Subcutaneous adipose tissue (tissue), 4 donors: ENCODE results near the gene IL1A. TPM values are rescaled to one million over a fixed set of nuclear protein-coding genes. Genes with fewer than 3 reads are reported as not detected.

Experiments used
- total RNA-seq, 4 donors: library from RNA; depleted of rRNA; stranded (reverse); fragments of >200 nt; gene quantifications; one replicate each; pipeline ENCODE4 v1.1.0, GENCODE V29; 2016
- TF ChIP-seq, protein P1 (sequence below): fragments of 450-650 bp; IDR thresholded peaks from one replicate; pipeline ENCODE4 v1.5.1; 2016; ENCODE audit warnings: low read depth, mild to moderate bottlenecking, control low read depth, antibody characterized with exemption, moderate library complexity

Gene IL1A
- total RNA-seq, 4 donors from 2014 or later: not detected

DNA sequence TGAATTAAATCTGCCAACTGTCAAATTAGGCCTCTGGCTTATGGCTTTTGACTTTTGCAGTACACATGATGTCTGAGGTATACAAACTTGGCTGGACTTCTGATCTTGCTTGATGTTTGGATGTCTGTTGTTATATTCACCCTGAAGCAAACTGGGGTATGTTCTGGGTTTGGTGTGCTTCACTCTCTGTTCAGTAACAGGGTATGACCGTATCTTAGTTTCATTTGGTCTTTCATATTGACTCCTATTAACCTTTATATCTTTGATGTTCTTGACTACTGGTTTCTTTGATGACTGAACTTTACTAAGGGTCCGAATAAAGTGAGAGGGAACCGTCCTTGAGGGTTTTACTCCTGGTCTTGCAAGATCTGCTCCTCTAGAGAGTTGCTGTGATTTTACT is 28.1 kb downstream of the IL1A start:
- TF ChIP-seq, protein P1, sequence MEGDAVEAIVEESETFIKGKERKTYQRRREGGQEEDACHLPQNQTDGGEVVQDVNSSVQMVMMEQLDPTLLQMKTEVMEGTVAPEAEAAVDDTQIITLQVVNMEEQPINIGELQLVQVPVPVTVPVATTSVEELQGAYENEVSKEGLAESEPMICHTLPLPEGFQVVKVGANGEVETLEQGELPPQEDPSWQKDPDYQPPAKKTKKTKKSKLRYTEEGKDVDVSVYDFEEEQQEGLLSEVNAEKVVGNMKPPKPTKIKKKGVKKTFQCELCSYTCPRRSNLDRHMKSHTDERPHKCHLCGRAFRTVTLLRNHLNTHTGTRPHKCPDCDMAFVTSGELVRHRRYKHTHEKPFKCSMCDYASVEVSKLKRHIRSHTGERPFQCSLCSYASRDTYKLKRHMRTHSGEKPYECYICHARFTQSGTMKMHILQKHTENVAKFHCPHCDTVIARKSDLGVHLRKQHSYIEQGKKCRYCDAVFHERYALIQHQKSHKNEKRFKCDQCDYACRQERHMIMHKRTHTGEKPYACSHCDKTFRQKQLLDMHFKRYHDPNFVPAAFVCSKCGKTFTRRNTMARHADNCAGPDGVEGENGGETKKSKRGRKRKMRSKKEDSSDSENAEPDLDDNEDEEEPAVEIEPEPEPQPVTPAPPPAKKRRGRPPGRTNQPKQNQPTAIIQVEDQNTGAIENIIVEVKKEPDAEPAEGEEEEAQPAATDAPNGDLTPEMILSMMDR: no peak

DNA sequence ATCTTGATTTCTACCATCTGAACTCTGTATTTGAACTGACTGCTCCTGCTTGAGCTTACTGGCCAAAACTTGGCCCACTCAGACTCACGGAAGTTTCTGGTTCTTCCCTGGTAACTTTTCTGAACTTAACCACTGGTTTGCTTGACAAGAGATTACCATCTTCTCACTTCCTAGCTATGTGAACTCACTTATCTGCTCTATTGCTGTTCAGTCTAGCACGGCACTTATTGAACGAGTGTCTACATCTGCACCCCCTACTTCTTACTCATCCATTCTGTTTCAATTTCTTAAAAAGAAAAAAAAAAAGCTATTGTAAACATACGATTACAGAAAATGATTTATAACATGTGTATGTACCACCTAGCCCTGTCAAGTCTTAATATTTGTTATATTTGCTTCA is 28.8 kb downstream of the IL1A start:
- TF ChIP-seq, protein P1: no peak

DNA sequence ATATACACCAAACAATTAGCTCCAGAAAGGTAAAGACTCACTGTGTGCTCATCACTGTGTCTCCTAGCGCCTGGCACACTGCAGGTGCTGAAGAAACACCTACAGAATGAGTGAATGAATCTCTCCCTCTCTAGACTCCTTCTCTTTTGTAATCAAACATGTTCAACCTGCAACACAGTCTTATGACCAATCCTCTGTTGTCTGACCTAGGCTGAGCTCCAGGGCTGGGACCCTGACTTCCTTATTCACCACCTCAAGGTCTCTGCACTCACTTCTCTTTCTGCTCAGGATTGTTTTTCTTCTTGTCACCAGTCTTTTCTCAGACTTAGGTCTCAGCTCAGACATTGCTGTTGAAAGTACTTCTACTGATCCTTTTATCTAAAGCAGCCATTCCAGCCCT is 29.7 kb downstream of the IL1A start:
- TF ChIP-seq, protein P1: no peak

GRCh38 chr2:112752667-112753066 is 31.6 kb downstream of the IL1A start:
- TF ChIP-seq, protein P1: no peak

DNA sequence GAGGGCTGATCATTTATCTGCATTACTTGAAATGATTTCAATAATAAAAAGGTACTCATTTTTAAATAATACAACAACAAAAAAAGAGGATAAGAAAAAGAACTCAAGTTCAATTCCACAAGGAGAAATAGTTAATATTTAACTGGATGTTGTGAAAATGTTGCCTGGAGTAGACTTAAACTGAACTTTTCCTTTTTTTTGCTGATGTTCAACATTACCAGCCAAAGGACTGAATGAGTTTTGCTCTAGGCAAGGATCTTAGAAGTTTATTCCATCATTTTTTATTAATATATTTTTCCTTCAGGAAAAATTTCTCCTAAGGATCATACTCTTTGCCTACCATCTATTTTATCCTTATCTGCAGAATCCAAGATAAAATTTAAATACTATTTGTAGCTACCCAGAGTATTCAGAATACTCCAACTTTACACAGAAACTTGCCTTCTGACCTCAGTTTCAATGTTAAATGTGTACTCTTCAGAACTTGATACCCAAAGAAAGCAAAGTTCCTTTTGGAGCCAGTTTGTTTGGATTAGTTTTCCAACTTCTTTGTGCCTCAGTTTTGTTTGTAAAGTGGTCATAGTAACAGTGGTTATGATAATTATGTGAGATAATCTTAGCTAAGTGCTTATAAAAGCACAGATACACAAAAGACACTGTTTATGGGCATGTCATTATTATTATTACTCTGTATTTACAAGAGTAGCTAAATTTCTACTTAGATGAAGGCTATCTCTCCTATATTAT is 32.7 kb downstream of the IL1A start:
- TF ChIP-seq, protein P1: no peak

DNA sequence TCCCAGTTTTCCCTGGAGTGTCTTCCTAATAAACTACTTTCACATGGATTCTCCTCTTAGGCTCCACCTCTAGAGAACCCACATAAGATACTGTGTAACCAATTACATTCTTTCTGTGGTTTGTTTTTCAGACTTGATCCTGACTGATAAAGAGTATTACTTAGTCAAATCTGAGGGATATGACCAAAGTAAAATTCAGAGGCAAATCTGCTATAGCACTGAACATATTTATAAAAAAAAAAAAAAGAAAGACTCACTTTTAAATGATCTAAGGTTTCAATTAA is 33.8 kb downstream of the IL1A start:
- TF ChIP-seq, protein P1: no peak

- TF ChIP-seq, protein P1: no peak
Observed at GRCh38 chr2:112749755-112750559, 34.3 kb downstream of the IL1A start.
